Heart right ventricle (tissue), 16 donors: ENCODE results near the gene CTSK. TPM values are rescaled to one million over a fixed set of nuclear protein-coding genes. Genes with fewer than 3 reads are reported as not detected.
A peak's percentile ranks its signal among the peaks of the same experiment; 100 is the strongest.
"Not testable (repeated sequence)": the region's sequence is repeated elsewhere in the genome, so short reads cannot be mapped to it uniquely, and the experiment has no call there.

Experiments
- ATAC-seq, 8 donors: fragments of 200-7000 bp; cut with Tn5 transposase; one replicate each; pipeline ENCODE4 v1.9.1; 2020; ENCODE audit warnings: mild to moderate bottlenecking in 8 of 8, moderate library complexity in 8 of 8, moderate number of reproducible peaks in 1 of 8
- DNase-seq, 2 donors: peaks; one replicate each; pipeline ENCODE4 v3.0.0-alpha.2; 2020
- H3K27ac ChIP-seq, 10 donors: fragments of 200-600 bp; sonication (generic) in 2 of 10; one replicate each; pipeline versions ENCODE4 v1.5.0 to v1.8.0; 2020 to 2022; ENCODE audit warnings: mild to moderate bottlenecking in 3 of 10
- H3K27me3 ChIP-seq, 7 donors: fragments of 200-600 bp; one replicate each; pipeline ENCODE4 v1.8.0; 2021 to 2022; ENCODE audit warnings: mild to moderate bottlenecking in 2 of 7
- H3K36me3 ChIP-seq, 9 donors: fragments of 200-600 bp; sonication (generic) in 1 of 9; one replicate each; pipeline versions ENCODE4 v1.5.0 to v1.8.0; 2020 to 2022; ENCODE audit warnings: mild to moderate bottlenecking in 2 of 9
- H3K4me1 ChIP-seq, 9 donors: fragments of 200-600 bp; sonication (generic) in 1 of 9; one replicate each; pipeline versions ENCODE4 v1.5.0 to v1.8.0; 2020 to 2022; ENCODE audit warnings: mild to moderate bottlenecking in 4 of 9
- H3K4me3 ChIP-seq, 10 donors: fragments of 200-600 bp; sonication (generic) in 2 of 10; one replicate each; pipeline versions ENCODE4 v1.5.0 to v1.8.0; 2020 to 2022; ENCODE audit warnings: mild to moderate bottlenecking in 7 of 10, moderate library complexity in 2 of 10
- H3K9me3 ChIP-seq, 11 donors: fragments of 200-600 bp in 10 of 11; sonication (generic) in 2 of 11; one replicate each; pipeline versions ENCODE4 v1.5.0 to v1.8.0; 2013 to 2022; ENCODE audit warnings: mild to moderate bottlenecking in 2 of 11, control low read depth in 1 of 11, moderate library complexity in 1 of 11
- CTCF ChIP-seq, 9 donors: fragments of 200-600 bp; sonication (generic) in 2 of 9; IDR thresholded peaks; one replicate each; pipeline versions ENCODE4 v1.5.0 to v1.8.0; 2021 to 2022; ENCODE audit warnings: antibody characterized with exemption in 9 of 9, mild to moderate bottlenecking in 5 of 9, moderate library complexity in 1 of 9
- WGBS, 2 donors: extraction: QIAGEN DNeasy Blood & Tissue Kit; methylation state at CpG; one replicate each; pipeline ENCODE4 v1.1.7; 2013; ENCODE audit warnings: inconsistent platforms in 1 of 2; 5-methylcytosine and 5-hydroxymethylcytosine counted together
- intact Hi-C, 10 donors: fragments of 100-400 bp; cut with DNase I; formaldehyde crosslinking; loops; one replicate each; pipeline versions ENCODE4 v1.11.1 to v1.14.2; 2022
- polyA plus RNA-seq, 2 donors: library from polyadenylated mRNA; stranded (reverse); fragments of 200-250 nt; gene quantifications; one replicate each; pipeline ENCODE4 v1.2.3, GENCODE V29; 2013
- total RNA-seq, 10 donors: library from RNA; stranded (reverse); fragmentation: NEBNext Ultra II Directional in 3 of 10; extraction: Animal tissue kit (Norgen Biotek cat#: 25700) in 3 of 10; gene quantifications; one replicate each; pipeline versions ENCODE4 v1.2.1 to v1.2.4, GENCODE V29; 2021 to 2023
- donor health status: Arrhythmogenic right ventricular cardiomyopathy.
- donor health status: ischemic (EF 13 %, LVEDD 7.1; RV severe dilation, severe dysfunction).
- donor health status: healthy with polysubstance abuse.
- donor health status: DM: no; HTN: yes; CAD: no.
- donor health status: DM: no; HTN: no; CAD: no.
- donor health status: ischemic (EF 25% LVEDD 6.9; RV normal size, moderate dysfunction).
- donor health status: ischemic (EF 25% LVEDD 5.7; RV mildly dilated, moderate dysfunction).
- donor health status: healthy.
- donor health status: DM: yes; HTN: yes; CAD: no.
- donor health status: Ischemic cardiomyopathy.
- donor health status: ischemic (EF 35%, LVEDD 5.7; RV mildly dilated, moderate dysfunction).
- donor health status: nonischemic (EF 11% LVEDD 7.7; RV severe dilation, severe dysfunction).
- donor health status: DM: yes; HTN: yes; CAD: no.
- donor health status: PGD.
- donor health status: ischemic (EF 29% LVEDD 5.4; RV normal size, mild dysfunction).
- donor health status: nonischemic (EF 23%, LVEDD 6.1; RV moderate dilation, normal function).

Gene CTSK
- total and polyA plus RNA-seq, 12 donors, result 2.1 to 10.1 (median 6.3) TPM

- no peak for ATAC-seq
- H3K27me3 ChIP-seq, result no peaks in the 10 kb centered on the region
- no peaks in the 10 kb centered on the region for H3K36me3 ChIP-seq
- peaks cover 0 to 26% (median 0%) of the 10 kb centered on the region in 9 donors for H3K4me1 ChIP-seq
- intact Hi-C loops, result no loop called here
- no peak overlapping the region for H3K27ac ChIP-seq
- no peak for DNase-seq
- 87 to 91% methylated on average over 4 of the region's 4 CpGs for WGBS, 2 donors
- TF ChIP-seq CTCF (IDR thresholded peaks at IDR 0.05), result no peak
- no peaks in the 10 kb centered on the region for H3K9me3 ChIP-seq
- H3K4me3 ChIP-seq, result no peak overlapping the region
Measured at GRCh38 chr1:150772326-150772725, 35.7 kb downstream of the CTSK start.

DNA sequence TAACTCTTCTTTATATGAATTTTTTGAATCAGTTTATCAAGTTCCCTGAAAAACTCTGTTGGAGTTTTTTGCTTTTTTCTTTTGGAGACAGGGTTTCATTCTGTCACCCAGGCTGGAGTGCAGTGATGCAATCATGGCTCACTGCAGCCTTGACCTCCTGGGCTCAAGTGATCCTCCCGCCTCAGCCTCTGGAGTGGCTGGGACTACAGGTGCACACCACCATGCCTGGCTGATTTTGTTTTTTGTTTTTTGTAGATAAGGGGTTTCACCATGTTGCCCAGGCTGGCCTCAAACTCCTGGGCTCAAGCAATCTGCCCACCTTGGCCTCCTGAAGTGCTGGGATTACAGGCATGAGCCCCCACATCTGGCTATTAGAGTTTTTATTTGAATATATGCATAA lies 40.4 kb downstream of the CTSK start:
- H3K36me3 ChIP-seq, ATAC-seq, intact Hi-C loops, H3K27me3 ChIP-seq, H3K4me3 ChIP-seq, DNase-seq, H3K9me3 ChIP-seq, H3K27ac ChIP-seq: not testable (repeated sequence)
- H3K4me1 ChIP-seq, result peaks cover 0 to 41% (median 0%) of the 10 kb centered on the region in 9 donors
- 95 to 100% methylated on average over 1 of the region's 1 CpG for WGBS, 2 donors

DNA sequence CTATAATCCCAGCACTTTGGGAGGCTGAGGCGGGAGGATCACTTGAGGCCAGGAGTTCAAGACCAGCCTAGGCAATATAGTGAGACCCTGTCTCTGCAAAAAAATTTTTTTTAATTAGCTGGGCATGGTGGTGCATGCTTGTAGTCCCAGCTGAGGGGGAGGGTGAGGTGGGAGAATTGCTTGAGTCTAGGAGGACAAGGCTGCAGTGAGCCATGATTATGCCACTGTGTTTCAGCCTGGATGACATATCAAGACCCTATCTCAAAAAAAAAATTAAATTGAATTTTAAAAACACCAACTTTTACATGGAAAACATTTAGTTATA lies 42.1 kb downstream of the CTSK start:
- DNase-seq, H3K27me3 ChIP-seq, ATAC-seq, intact Hi-C loops, H3K9me3 ChIP-seq: not testable (repeated sequence)
- Histone ChIP-seq H3K4me1 (peaks cover 0 to 51% (median 0%) of the 10 kb centered on the region in 9 donors), H3K36me3 (peaks cover 0 to 14% (median 0%) of the 10 kb centered on the region in 9 donors), H3K4me3 (peak overlapping the region in 8 of 10 donors; percentile 30 to 59 (median 46)), H3K27ac (peak overlapping the region in 7 of 10 donors; percentile 34 to 93 (median 58))
- 91 to 97% methylated on average over 1 of the region's 1 CpG for WGBS, 2 donors

GRCh38 chr1:150765296-150765976 lies 42.6 kb downstream of the CTSK start, which contains the start of gene CTSS:
CTSS (minus strand) TSS chr1:150765778; CDS start chr1:150764763, 1,015 bp downstream.
- no peaks in the 10 kb centered on the region for H3K27me3 ChIP-seq
- H3K4me1 ChIP-seq, result peaks cover 0 to 49% (median 0%) of the 10 kb centered on the region in 9 donors
- H3K9me3 ChIP-seq, result peaks cover 0 to 5% (median 0%) of the 10 kb centered on the region in 11 donors
- DNase-seq (no peak), ATAC-seq (peak in 6 of 8 donors; percentile 53 to 68 (median 56))
- H3K36me3 ChIP-seq, result peaks cover 0 to 16% (median 0%) of the 10 kb centered on the region in 9 donors
- H3K4me3 ChIP-seq, result peak within 1 kb of the TSS in 9 of 10 donors; percentile 1 to 59 (median 43)
- peak within 1 kb of the TSS in 8 of 10 donors; percentile 34 to 93 (median 57) for H3K27ac ChIP-seq
- TF ChIP-seq CTCF (IDR thresholded peaks at IDR 0.05), result no peak
- 31 to 54% methylated on average over 4 of the region's 4 CpGs for WGBS, 2 donors
- intact Hi-C loops, result no loop called here

GRCh38 chr1:150764617-150765101 lies 43.4 kb downstream of the CTSK start:
- 51 to 66% methylated on average over 2 of the region's 2 CpGs for WGBS, 2 donors
- intact Hi-C loops, result no loop called here
- H3K27ac ChIP-seq, result peak overlapping the region in 7 of 10 donors; percentile 34 to 93 (median 58)

More at GRCh38 chr1:150764617-150765101, 43.4 kb downstream of the CTSK start:
- TF ChIP-seq CTCF (IDR thresholded peaks at IDR 0.05), result no peak
- ATAC-seq (peak in 2 of 8 donors; percentile 24 to 37), DNase-seq (no peak)
- Histone ChIP-seq H3K9me3 (peaks cover 0 to 5% (median 0%) of the 10 kb centered on the region in 11 donors), H3K27me3 (no peaks in the 10 kb centered on the region), H3K4me1 (peaks cover 0 to 55% (median 0%) of the 10 kb centered on the region in 9 donors), H3K4me3 (peak overlapping the region in 8 of 10 donors; percentile 30 to 59 (median 46)), H3K36me3 (peaks cover 0 to 23% (median 0%) of the 10 kb centered on the region in 9 donors)
